Activated T-cell treated with anti-CD3 and anti-CD28 coated beads, Interleukin-2, amount 50 U/mL, for 1 hour (primary cell): ENCODE measurements around the gene PHLDB1.
"Not testable (repeated sequence)": the region's sequence is repeated elsewhere in the genome, so short reads cannot be mapped to it uniquely, and the experiment has no call there.

Source experiments
- DNase-seq: peaks from one replicate; pipeline ENCODE4 v3.0.0-alpha.2; 2020

PHLDB1 gene

GRCh38 chr11:118607401-118608359 lies at the start of gene PHLDB1:
PHLDB1 (plus strand) TSS chr11:118607615; CDS start chr11:118613837, 6,222 bp downstream.
- DNase-seq, result peak; percentile 66

- DNase-seq, result no peak
These were observed 46.6 kb upstream of the PHLDB1 start for GRCh38 chr11:118560806-118561205.

GRCh38 chr11:118565051-118565450 lies 42.4 kb upstream of the PHLDB1 start:
- no peak for DNase-seq

- no peak for DNase-seq
These were observed 37.7 kb upstream of the PHLDB1 start for GRCh38 chr11:118569670-118570069.

- no peak for DNase-seq
These were observed 36.6 kb upstream of the PHLDB1 start for GRCh38 chr11:118570787-118571186.

- not testable (repeated sequence) for DNase-seq
These were observed 35.7 kb upstream of the PHLDB1 start for GRCh38 chr11:118571701-118572060.

- peak; percentile 80 for DNase-seq
These were observed 35.1 kb upstream of the PHLDB1 start, which contains the start of gene ARCN1 for GRCh38 chr11:118572061-118572980. ARCN1 (plus strand) TSS chr11:118572409; CDS start chr11:118572548, 139 bp downstream.

GRCh38 chr11:118572981-118573550 lies 34.3 kb upstream of the PHLDB1 start:
- peak; percentile 30 for DNase-seq

GRCh38 chr11:118574636-118575035 lies 32.8 kb upstream of the PHLDB1 start:
- no peak for DNase-seq

- DNase-seq, result not testable (repeated sequence)
These were observed 29.4 kb upstream of the PHLDB1 start for GRCh38 chr11:118577995-118578394.

GRCh38 chr11:118581057-118581456 lies 26.4 kb upstream of the PHLDB1 start:
- DNase-seq, result no peak

- no peak for DNase-seq
These were observed 19.5 kb upstream of the PHLDB1 start for GRCh38 chr11:118587952-118588351.

GRCh38 chr11:118592616-118593367 lies 14.6 kb upstream of the PHLDB1 start:
- DNase-seq, result no peak

- not testable (repeated sequence) for DNase-seq
These were observed 12.4 kb upstream of the PHLDB1 start for GRCh38 chr11:118594984-118595383.

- DNase-seq, result no peak
These were observed 10.9 kb upstream of the PHLDB1 start for GRCh38 chr11:118596224-118597146.

- no peak for DNase-seq
These were observed 9.9 kb upstream of the PHLDB1 start for GRCh38 chr11:118597556-118597955.

GRCh38 chr11:118602331-118602730 lies 5.1 kb upstream of the PHLDB1 start:
- DNase-seq, result no peak

- not testable (repeated sequence) for DNase-seq
These were observed 3.7 kb upstream of the PHLDB1 start for GRCh38 chr11:118603709-118604108.

GRCh38 chr11:118604566-118604965 lies 2.8 kb upstream of the PHLDB1 start:
- DNase-seq, result no peak

- no peak for DNase-seq
These were observed 2.1 kb upstream of the PHLDB1 start for GRCh38 chr11:118605116-118605867.
